ENCODE data around the gene UBE2H.

The UBE2H gene

DNA sequence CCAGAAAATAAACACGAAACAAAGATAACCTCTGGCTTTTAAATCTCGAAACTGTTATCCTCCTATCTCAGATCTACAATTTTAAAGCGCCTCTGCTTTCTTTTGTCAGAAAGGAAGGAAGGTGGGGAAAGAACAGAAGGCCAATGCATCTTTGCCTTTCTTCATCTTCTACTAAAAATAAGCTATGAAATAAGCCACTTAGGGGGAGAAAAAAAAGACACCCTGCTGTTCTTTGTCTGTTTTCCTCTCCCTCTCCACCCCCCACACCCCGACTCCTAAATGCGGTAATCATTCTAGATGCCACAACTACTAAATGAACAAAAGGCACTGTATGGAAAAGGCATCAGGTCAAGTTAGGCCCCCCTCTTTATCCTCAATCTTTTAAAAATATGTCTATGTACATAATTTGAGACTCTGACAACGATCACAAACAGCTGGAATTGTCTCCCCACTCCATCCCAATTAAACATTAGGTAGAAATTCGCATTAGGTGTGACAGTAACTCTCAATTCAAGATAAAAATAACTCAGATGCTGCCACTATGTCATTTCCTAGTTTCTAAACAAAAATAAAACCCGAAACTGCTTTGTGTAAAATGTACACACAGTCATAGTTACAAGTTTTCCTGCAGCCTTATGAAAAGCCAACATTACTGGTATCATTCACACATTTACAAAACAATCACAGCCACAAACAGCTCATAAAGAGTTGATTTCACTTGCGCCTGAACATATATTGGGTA is 2.4 kb downstream of the UBE2H start:
- DNase-seq (ENCODE audit: low spot score) = peak; percentile 20

GRCh38 chr7:129949292-129950133 is 3.2 kb downstream of the UBE2H start:
- DNase-seq (ENCODE audit: low spot score) = peak; percentile 44

- DNase-seq (ENCODE audit: low spot score) = peak; percentile 97
Observed at GRCh38 chr7:129948877-129949291, 3.9 kb downstream of the UBE2H start.

- no peak for DNase-seq (ENCODE audit: low spot score)
Observed at GRCh38 chr7:129948338-129948737, 4.4 kb downstream of the UBE2H start.

DNA sequence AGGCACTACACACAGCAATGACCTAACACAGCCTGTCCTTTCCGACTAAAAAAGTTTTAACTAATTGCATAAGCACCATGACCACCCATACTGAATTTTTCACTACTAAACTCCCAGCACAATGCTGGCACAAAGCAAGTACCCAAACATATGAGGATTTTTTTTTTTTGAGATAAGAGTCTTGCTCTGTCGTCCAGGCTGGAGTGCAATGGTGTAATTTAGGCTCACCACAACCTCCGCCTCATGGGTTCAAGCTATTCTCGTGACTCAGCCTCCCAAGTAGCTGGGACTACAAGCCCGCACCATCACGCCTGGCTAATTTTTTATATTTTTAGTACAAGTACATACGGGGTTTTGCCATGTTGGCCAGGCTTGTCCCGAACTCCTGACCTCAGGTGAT is 5.1 kb downstream of the UBE2H start:
- no peak for DNase-seq (ENCODE audit: low spot score)

DNA sequence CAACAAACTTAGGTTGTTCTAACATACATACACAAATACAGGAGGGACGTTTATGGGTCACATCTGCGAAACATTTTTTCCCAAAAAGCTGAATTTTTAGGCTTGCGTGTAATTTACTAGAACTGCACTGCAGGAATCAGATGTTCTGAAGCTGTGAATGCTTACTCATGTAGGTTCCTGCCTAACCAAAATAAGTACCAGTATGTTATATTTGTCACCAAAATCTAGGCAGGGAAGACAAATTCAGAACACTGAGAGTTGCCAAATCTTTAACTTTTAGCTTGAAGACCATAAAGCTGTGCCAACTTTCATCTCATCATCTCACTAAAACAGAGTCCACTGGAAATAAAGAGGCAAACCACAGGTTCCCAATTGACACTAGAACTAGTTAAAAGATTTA is 5.7 kb downstream of the UBE2H start:
- DNase-seq (ENCODE audit: low spot score) = no peak

DNA sequence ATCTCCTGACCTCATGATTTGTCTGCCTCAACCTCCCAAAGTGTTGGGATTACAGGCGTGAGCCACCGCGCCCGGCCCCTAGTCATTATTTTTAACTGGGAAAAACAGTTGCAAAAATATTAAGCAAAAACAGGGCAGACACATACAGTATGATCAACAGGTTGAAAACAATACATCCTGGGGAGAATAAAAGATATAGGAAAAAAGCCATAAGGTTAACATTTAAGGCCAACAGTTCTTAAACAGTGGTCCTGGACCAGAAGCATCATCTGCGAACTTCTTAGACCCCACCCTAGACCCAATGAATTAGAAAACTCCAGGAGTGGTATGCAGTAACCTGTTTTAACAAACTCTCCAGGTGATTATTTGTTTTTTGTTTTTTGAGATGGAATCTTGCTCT is 6.5 kb downstream of the UBE2H start:
- DNase-seq (ENCODE audit: low spot score) = no peak

DNA sequence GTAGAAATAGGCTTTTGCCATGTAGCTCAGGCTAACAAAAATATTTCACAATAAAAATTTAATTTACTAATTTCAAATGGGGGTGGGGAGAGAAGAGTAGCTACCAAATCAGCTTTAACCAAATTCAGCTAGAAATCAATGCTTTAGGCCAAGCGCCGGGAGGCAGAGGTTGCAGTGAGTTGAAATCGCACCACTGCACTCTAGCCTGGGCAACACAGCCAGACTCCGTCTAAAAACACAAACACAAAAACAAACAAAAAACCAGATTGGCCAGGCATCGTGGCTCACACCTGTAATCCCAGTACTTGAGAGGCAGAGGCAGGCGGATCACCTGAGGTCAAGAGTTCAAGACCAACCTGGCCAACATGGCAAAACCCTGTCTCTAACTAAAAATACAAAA is 9.4 kb downstream of the UBE2H start:
- no peak for DNase-seq (ENCODE audit: low spot score)

- DNase-seq (ENCODE audit: low spot score) = no peak
Observed at GRCh38 chr7:129940329-129940728, 12.4 kb downstream of the UBE2H start.

- no peak for DNase-seq (ENCODE audit: low spot score)
Observed at GRCh38 chr7:129939881-129940280, 12.9 kb downstream of the UBE2H start.

DNA sequence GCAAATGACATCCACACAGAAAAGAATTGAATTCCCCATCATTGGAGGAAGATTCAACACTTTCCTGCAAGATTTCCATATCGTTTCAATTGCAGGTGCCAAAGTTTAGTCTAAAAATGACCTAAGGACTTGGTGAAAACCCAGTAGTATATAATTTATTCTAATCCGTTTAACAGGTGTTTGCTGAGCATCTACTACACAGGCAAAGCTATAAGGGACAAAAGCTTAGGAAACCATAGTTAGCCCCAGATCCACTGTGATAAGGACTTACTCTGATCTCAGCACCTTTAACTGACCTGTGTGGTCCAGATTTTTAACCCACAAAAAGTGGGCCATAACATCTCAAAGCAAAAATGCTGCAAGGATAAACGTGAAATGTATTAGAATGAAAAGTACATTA is 19.1 kb downstream of the UBE2H start:
- no peak for DNase-seq (ENCODE audit: low spot score)

DNA sequence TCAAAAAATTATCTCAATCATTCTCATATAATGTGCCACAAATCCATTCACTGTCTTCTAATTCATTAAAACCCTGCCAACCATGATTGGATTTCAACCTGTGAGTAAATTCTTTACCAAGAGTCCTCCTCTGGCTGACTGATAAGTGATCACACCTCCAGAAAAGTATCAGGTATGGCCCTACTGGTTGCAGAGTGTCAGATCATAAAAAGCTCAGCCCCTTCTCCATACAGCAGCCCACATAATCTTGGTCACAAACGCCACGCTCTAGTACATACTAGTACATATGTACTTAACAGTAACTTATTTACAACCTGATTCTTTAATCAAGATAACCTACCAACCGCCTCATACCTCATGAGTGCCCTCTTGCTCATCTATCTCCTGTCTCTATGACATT is 26.1 kb downstream of the UBE2H start:
- no peak for DNase-seq (ENCODE audit: low spot score)

GRCh38 chr7:129925416-129926002 is 27.3 kb downstream of the UBE2H start:
- peak; percentile 63 for DNase-seq (ENCODE audit: low spot score)

- DNase-seq (ENCODE audit: low spot score) = no peak
Observed at GRCh38 chr7:129924602-129925001, 28.2 kb downstream of the UBE2H start.

GRCh38 chr7:129923709-129924108 is 29.1 kb downstream of the UBE2H start:
- DNase-seq (ENCODE audit: low spot score) = no peak

GRCh38 chr7:129919492-129919891 is 33.3 kb downstream of the UBE2H start:
- no peak for DNase-seq (ENCODE audit: low spot score)

- no peak for DNase-seq (ENCODE audit: low spot score)
Observed at GRCh38 chr7:129918922-129919321, 33.8 kb downstream of the UBE2H start.

DNA sequence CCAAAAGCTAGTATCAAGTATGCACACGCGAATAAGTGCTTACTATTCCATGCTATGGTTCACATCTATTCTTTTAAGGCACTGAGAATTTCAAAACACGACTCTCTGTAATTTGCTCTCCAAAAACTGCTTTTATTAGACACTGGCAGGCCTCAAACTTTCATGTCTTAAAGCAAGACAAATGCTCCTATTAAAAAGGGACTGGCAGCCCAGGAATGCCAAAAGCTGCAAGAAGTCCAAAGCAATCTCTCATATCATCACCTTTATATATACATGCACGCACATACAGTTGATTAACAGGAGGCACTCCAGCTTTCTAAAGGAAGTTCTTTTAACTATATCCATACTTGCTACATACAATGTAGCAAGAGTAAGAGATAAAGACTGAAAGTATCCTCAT is 34.8 kb downstream of the UBE2H start:
- DNase-seq (ENCODE audit: low spot score) = no peak

- no peak for DNase-seq (ENCODE audit: low spot score)
Observed at GRCh38 chr7:129914536-129915272, 38.1 kb downstream of the UBE2H start.

- DNase-seq (ENCODE audit: low spot score) = no peak
Observed at GRCh38 chr7:129913428-129913827, 39.3 kb downstream of the UBE2H start.

DNA sequence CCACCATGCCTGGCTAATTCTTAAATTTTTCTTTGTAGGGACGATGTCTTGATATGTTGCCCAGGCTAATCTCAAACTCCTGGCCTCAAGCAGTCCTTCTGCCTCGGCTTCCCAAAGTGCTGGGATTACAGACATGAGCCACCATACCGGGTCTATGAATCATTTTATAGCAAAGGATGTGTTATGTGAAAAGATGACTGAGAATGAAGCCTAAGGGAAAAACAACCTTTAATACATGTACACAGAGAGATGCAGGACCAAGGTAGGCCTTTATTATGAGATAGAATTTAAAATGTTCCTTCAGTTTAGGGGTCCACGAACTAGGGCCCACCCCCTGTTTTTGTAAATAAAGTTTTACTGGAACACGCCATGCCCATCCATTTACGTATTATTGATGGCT is 41.0 kb downstream of the UBE2H start:
- no peak for DNase-seq (ENCODE audit: low spot score)

DNA sequence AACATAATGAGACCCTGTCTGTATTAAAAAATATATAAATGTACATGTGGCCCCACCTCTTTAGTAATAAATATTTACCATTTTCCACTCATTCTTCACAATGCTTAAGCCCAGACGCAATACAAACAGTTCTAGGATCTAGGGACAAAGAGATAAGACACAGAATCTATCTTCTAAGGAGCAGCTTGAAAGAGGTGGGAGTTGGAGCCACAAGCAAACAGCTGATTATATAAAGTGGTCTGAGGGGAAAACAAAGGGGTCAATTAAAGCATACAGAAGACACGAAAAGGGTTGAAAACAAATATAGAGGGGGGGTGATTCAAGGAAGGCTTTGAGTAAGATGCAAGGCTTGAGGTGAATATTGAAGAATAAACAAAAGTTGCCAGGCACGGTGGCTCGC is 43.1 kb downstream of the UBE2H start:
- no peak for DNase-seq (ENCODE audit: low spot score)

Measured in Ammon's horn (tissue), 1 donor.